Endothelial cell of umbilical vein (primary cell): ENCODE data around the gene BANK1. TPM values are rescaled to one million over a fixed set of nuclear protein-coding genes. Genes with fewer than 3 reads are reported as not detected.

Source experiments
- BruUV-seq: library from RNA; stranded (reverse); fragments of 400-500 nt; replicated peaks from 2 replicates; lab custom pipeline; 2021; lab: Mats Ljungman, UMichigan
- CTCF ChIA-PET: fragments of 300-600, 350-600 bp; sonication (Branson Sonifier 250); formaldehyde crosslinking; loops from one replicate; lab custom pipeline; 2021; ENCODE audit warnings: antibody characterized with exemption, inconsistent platforms; lab: Charles Lee
- POLR2A ChIA-PET: fragments of 300-600, 350-600 bp; sonication (Branson Sonifier 250); formaldehyde crosslinking; loops from one replicate; lab custom pipeline; 2021; ENCODE audit warnings: antibody characterized with exemption, inconsistent platforms; lab: Charles Lee
- DNase-seq: peaks from one replicate; pipeline ENCODE4 v3.0.0-alpha.2; 2011; ENCODE audit warnings: low read depth, low spot score
- FAIRE-seq: peaks from 2 replicates; lab custom pipeline; 2011; peaks lifted over from hg19 to GRCh38; lab: Jason Lieb, UNC
- H2AFZ ChIP-seq: 2 replicates; pipeline ENCODE4 v1.6.0; 2012; ENCODE audit warnings: low read depth, low read length, control low read depth, inconsistent platforms
- H3K27ac ChIP-seq: 2 replicates; pipeline ENCODE4 v1.5.1; 2011; ENCODE audit warnings: low read depth, mild to moderate bottlenecking, control low read depth, low read length, moderate library complexity; ENCODE audit not compliant: insufficient read depth
- H3K27me3 ChIP-seq, 2 experiments: 2 replicates each; pipeline versions ENCODE4 v1.6.0 to v1.6.1; 2011; ENCODE audit warnings: low read length in 2 of 2, mixed read lengths in 1 of 2; ENCODE audit not compliant: control insufficient read depth in 2 of 2, insufficient read depth in 2 of 2
- H3K36me3 ChIP-seq, 2 experiments: 2 replicates in 1 of 2; 3 replicates in 1 of 2; pipeline ENCODE4 v1.5.1; 2011; ENCODE audit warnings: low read length in 2 of 2, mild to moderate bottlenecking in 1 of 2, moderate library complexity in 1 of 2; ENCODE audit not compliant: control insufficient read depth in 2 of 2, insufficient read depth in 2 of 2; ENCODE audit errors: extremely low read depth in 1 of 2
- H3K4me1 ChIP-seq: 3 replicates; pipeline ENCODE4 v1.5.1; 2011; ENCODE audit warnings: mild to moderate bottlenecking, low read length; ENCODE audit not compliant: control insufficient read depth, insufficient read depth; ENCODE audit errors: extremely low read depth
- H3K4me2 ChIP-seq: 2 replicates; pipeline ENCODE4 v1.6.1; 2011; ENCODE audit warnings: low read length, control low read depth, mixed read lengths; ENCODE audit not compliant: insufficient read depth
- H3K4me3 ChIP-seq, 3 experiments: fragments of 200-600 bp in 1 of 3; sonication (generic), shearing (Covaris generic) in 1 of 3; replicated peaks in 1 of 3; 2 replicates each; pipeline ENCODE4 v1.5.1; 2011 to 2016; ENCODE audit warnings: control low read depth in 3 of 3, low read length in 3 of 3, mild to moderate bottlenecking in 2 of 3, inconsistent platforms in 1 of 3, low read depth in 1 of 3, moderate library complexity in 1 of 3; ENCODE audit not compliant: insufficient read depth in 1 of 3
- H3K79me2 ChIP-seq: 2 replicates; pipeline ENCODE4 v1.6.0; 2012; ENCODE audit warnings: low read length, inconsistent platforms; ENCODE audit not compliant: control insufficient read depth, insufficient read depth
- H3K9ac ChIP-seq: replicated peaks from 2 replicates; pipeline ENCODE3; 2011; ENCODE audit warnings: low read length, control low read depth; ENCODE audit not compliant: insufficient read depth; ENCODE audit errors: extremely low read depth
- H3K9me1 ChIP-seq: replicated peaks from 3 replicates; pipeline ENCODE4 v1.6.0; 2011; ENCODE audit warnings: mild to moderate bottlenecking, low read length; ENCODE audit not compliant: control insufficient read depth, insufficient read depth; ENCODE audit errors: extremely low read depth
- H3K9me3 ChIP-seq: replicated peaks from 2 replicates; pipeline ENCODE4 v1.5.1; 2012; ENCODE audit warnings: low read length, inconsistent platforms; ENCODE audit not compliant: control insufficient read depth, insufficient read depth
- H4K20me1 ChIP-seq: replicated peaks from 2 replicates; pipeline ENCODE3; 2011; ENCODE audit warnings: mild to moderate bottlenecking, low read length; ENCODE audit not compliant: control insufficient read depth, insufficient read depth; ENCODE audit errors: extremely low read depth
- EZH2 ChIP-seq: IDR thresholded peaks from 2 replicates; pipeline ENCODE4 v1.6.1; 2012; ENCODE audit warnings: borderline replicate concordance, low read depth, mild to moderate bottlenecking, moderate library complexity, low read length, inconsistent platforms; ENCODE audit not compliant: severe bottlenecking
- FOS ChIP-seq: IDR thresholded peaks from 2 replicates; pipeline ENCODE4 v1.6.1; 2011; ENCODE audit warnings: mild to moderate bottlenecking, low read length, moderate library complexity, borderline replicate concordance; ENCODE audit not compliant: insufficient read depth
- JUN ChIP-seq: IDR thresholded peaks from 2 replicates; pipeline ENCODE4 v1.6.1; 2011; ENCODE audit warnings: borderline replicate concordance, low read depth; ENCODE audit not compliant: insufficient read length, insufficient read depth
- MYC ChIP-seq: IDR thresholded peaks from one replicate; pipeline ENCODE4 v1.6.1; 2011; ENCODE audit warnings: mild to moderate bottlenecking, low read depth, low read length
- POLR2A ChIP-seq: IDR thresholded peaks from 2 replicates; pipeline ENCODE4 v1.6.1; 2012; ENCODE audit warnings: low read depth, mild to moderate bottlenecking, control low read depth, low read length
- POLR2AphosphoS5 ChIP-seq: IDR thresholded peaks from 2 replicates; pipeline ENCODE4 v1.6.1; 2012; ENCODE audit warnings: low read depth, mild to moderate bottlenecking, control low read depth, low read length, moderate library complexity; ENCODE audit not compliant: insufficient read depth
- dilution Hi-C: fragments of 300-500 bp; cut with MboI; formaldehyde crosslinking; loops from one replicate; pipeline ENCODE4 v1.15.0; 2019; ENCODE audit warnings: low sequenced_read_pairs; ENCODE audit not compliant: extremely low pct_ligation_motif_present
- intact Hi-C: fragments of 100-400 bp; cut with micrococcal nuclease; formaldehyde crosslinking; loops from one replicate; pipeline ENCODE4 v1.10.0; 2022
- polyA plus RNA-seq, 4 experiments: library from polyadenylated mRNA; depleted of rRNA in 3 of 4; stranded (reverse) in 3 of 4; unstranded in 1 of 4; fragments of >200 nt; gene quantifications; 2 replicates each; pipeline versions ENCODE4 v1.2.1 to v1.2.3, GENCODE V29; 2011 to 2012; ENCODE audit warnings: missing spikeins in 1 of 4
- total RNA-seq: library from RNA; stranded (reverse); gene quantifications from 2 replicates; pipeline ENCODE4 v1.2.3, GENCODE V29; 2021
- TF ChIP-seq, protein P1 (sequence below): IDR thresholded peaks from 2 replicates; pipeline ENCODE4 v1.6.1; 2011; ENCODE audit not compliant: insufficient read depth, insufficient read length
- TF ChIP-seq, protein P2 (sequence below), 2 donors: IDR thresholded peaks; 1 replicate in 1 of 2; 2 replicates in 1 of 2; pipeline ENCODE4 v1.5.1; 2011; ENCODE audit warnings: low read length in 2 of 2, mild to moderate bottlenecking in 2 of 2, moderate library complexity in 2 of 2, control low read depth in 1 of 2, inconsistent platforms in 1 of 2, low read depth in 1 of 2; ENCODE audit not compliant: insufficient read depth in 1 of 2; ENCODE audit errors: extremely low read depth in 1 of 2

The BANK1 gene
- total and polyA plus RNA-seq, 2 donors (not counting 3 experiments of a cell fraction or from before 2014, with no cell fraction given), result 0.29 to 0.32 TPM

DNA sequence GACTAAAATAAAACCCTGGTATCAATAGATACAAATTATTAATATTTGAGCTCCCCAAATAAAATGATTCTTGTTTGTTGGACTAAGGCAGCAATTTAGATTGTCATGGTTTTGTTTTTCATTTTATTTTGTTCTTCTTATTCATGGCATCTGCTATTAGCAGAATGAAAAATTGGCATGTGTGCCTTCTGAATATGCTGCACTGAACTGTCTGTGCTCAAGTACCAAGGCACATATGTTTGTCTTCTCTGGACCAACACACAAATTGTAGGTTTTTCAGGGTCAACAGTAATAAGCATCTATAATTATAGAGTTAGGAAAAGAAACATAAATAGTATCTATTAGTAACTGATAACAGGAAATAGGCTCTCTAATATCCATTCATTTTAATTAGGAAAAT is 121.1 kb downstream of the BANK1 start:
- Histone ChIP-seq H3K4me1 (no peaks in the 10 kb centered on the region), H3K36me3 (no peaks in the 10 kb centered on the region), H2AFZ (no peak overlapping the region), H3K27me3 (no peaks in the 10 kb centered on the region), H3K9me3 (no peaks in the 10 kb centered on the region), H3K27ac (no peak overlapping the region), H4K20me1 (no peaks in the 10 kb centered on the region), H3K9ac (no peak overlapping the region), H3K4me2 (no peak overlapping the region), H3K79me2 (no peaks in the 10 kb centered on the region), H3K9me1 (no peaks in the 10 kb centered on the region), H3K4me3 (no peak overlapping the region)
- no peak for TF ChIP-seq MYC
- no peak for TF ChIP-seq JUN
- TF ChIP-seq EZH2, result no peak
- TF ChIP-seq FOS, result no peak
- TF ChIP-seq POLR2AphosphoS5, result no peak
- TF ChIP-seq, protein P1, sequence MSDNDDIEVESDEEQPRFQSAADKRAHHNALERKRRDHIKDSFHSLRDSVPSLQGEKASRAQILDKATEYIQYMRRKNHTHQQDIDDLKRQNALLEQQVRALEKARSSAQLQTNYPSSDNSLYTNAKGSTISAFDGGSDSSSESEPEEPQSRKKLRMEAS, result no peak
- TF ChIP-seq, protein P2, sequence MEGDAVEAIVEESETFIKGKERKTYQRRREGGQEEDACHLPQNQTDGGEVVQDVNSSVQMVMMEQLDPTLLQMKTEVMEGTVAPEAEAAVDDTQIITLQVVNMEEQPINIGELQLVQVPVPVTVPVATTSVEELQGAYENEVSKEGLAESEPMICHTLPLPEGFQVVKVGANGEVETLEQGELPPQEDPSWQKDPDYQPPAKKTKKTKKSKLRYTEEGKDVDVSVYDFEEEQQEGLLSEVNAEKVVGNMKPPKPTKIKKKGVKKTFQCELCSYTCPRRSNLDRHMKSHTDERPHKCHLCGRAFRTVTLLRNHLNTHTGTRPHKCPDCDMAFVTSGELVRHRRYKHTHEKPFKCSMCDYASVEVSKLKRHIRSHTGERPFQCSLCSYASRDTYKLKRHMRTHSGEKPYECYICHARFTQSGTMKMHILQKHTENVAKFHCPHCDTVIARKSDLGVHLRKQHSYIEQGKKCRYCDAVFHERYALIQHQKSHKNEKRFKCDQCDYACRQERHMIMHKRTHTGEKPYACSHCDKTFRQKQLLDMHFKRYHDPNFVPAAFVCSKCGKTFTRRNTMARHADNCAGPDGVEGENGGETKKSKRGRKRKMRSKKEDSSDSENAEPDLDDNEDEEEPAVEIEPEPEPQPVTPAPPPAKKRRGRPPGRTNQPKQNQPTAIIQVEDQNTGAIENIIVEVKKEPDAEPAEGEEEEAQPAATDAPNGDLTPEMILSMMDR (IDR thresholded peaks at IDR 0.05; ENCODE audit: extremely low read depth in 1 of 2, insufficient read depth in 1 of 2, low read depth in 1 of 2, low read length in 2 of 2), result no peak
- TF ChIP-seq POLR2A, result no peak
- intact Hi-C loops, result no loop called here
- FAIRE-seq, result no peak
- POLR2A ChIA-PET, result no interaction called here
- CTCF ChIA-PET, result no interaction called here
- DNase-seq, result no peak
- BruUV-seq, result no TSS peak
- dilution Hi-C loops, result no loop called here
